Iris pigment epithelial cell (primary cell): ENCODE results near the gene SUMF2.
"Not testable (repeated sequence)": the region's sequence is repeated elsewhere in the genome, so short reads cannot be mapped to it uniquely, and the experiment has no call there.

Experiments used
- DNase-seq: peaks from one replicate; pipeline ENCODE4 v3.0.0-alpha.2; 2011; ENCODE audit warnings: low read depth

Gene SUMF2

DNA sequence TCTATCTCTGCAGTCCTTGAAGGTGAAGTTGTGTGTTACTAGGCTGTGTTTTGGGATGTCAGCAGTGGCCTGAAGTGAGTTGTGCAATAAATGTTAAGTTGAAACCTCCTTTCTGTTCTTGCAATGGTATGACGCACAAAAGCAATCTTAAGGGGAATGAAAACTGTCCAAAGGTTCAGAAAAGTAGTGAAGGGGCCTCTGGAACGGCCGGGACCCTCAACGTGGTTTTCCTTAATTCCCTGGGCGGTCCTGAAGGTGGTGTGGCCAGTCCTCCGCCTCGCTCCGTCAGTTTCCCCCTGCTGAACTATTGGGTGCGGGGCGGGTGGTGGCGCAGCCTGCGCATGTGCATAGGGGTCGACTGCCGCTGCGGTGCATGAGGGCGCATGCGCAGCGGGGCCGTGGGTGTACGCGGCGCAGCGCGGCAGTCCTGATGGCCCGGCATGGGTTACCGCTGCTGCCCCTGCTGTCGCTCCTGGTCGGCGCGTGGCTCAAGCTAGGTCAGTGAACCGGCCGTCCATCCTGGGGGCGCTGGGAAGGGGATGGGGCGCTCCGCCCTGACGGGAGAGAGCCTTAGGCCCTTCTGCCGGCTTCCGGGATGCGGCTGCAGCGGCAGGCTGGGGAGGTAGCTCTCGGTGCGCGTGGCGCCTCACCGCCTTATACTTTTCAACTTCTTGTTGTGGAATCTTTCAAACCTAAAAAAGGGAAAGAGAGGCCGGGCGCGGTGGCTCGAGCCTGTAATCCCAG, at the start of gene SUMF2:
Gene SUMF2 (plus strand): TSS at position 405 of the 744 bp plus-strand sequence. CDS start 26 bp downstream, at position 431.
- DNase-seq = peak; percentile 88

- not testable (repeated sequence) for DNase-seq
Measured at GRCh38 chr7:56017015-56017414, 47.1 kb upstream of the SUMF2 start.

GRCh38 chr7:56019501-56019900, 44.6 kb upstream of the SUMF2 start:
- DNase-seq = no peak

GRCh38 chr7:56023500-56023899, 40.6 kb upstream of the SUMF2 start:
- DNase-seq = no peak

- no peak for DNase-seq
Measured at GRCh38 chr7:56026538-56026937, 37.5 kb upstream of the SUMF2 start.

DNA sequence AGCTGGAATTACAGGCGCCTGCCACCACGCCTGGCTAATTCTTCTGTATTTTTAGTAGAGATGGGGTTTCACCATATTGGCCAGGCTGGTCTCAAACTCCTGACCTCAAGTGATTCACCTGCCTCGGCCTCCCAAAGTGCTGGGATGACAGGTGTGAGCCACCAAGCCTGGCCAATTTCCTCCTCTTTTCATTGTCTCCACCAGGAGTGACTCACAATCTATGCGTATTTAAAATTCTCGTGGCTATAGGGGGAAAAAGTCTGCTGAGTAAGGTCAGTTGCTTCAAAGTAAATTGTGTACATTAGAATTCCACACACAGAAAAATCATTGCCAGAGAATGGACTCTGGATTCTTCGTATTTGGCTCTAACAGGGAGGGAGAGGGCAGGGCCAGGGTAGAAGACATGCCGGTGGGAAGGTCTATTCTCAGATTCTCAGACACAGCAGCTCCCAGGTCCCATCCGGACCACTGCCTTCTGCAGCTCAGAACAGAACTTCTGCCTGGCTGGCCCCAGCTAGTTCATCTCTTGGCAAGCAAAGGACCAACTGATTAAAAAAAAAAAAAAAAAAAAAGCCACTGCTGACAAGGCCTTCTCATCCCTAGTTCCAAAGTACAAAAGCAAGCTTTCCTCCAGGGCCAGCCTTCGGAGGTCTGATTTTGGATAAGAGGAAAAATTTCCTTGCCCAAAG, 35.0 kb upstream of the SUMF2 start:
- DNase-seq = peak; percentile 48

DNA sequence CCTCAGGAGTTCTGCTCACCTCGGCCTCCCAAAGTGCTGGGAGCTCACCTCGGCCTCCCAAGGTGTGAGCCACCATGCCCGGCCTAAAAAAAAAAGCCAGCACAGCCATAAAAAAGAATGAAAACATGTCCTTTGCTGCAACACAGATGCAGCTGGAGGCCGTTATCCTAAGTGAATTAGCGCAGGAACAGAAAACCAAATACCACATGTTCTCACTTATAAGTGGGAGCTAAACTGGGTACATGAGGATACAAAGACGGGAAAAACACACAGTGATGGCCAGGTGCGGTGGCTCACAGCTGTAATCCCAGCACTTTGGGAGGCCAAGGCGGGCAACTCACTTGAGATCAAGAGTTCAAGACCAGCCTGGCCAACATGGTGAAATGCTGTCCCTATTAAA, 33.7 kb upstream of the SUMF2 start:
- DNase-seq = no peak

DNA sequence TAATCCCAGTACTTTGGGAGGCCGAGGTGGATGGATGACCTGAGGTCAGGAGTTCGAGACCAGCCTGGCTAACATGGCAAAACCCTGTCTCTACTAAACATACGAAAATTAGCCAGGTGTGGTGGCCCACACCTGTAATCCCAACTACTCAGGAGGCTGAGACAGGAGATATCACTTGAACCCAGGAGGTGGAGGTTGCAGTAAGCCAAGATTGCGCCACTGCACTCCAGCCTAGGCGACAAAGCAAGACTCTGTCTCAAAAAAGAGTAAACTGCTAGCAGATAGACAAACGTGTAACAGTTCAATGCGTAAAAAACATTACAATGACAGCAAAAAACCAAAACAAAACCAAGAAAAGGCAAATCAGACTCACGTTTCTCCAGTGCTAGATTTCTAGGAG, 32.5 kb upstream of the SUMF2 start:
- DNase-seq = not testable (repeated sequence)

GRCh38 chr7:56032578-56032977, 31.5 kb upstream of the SUMF2 start:
- DNase-seq = not testable (repeated sequence)

DNA sequence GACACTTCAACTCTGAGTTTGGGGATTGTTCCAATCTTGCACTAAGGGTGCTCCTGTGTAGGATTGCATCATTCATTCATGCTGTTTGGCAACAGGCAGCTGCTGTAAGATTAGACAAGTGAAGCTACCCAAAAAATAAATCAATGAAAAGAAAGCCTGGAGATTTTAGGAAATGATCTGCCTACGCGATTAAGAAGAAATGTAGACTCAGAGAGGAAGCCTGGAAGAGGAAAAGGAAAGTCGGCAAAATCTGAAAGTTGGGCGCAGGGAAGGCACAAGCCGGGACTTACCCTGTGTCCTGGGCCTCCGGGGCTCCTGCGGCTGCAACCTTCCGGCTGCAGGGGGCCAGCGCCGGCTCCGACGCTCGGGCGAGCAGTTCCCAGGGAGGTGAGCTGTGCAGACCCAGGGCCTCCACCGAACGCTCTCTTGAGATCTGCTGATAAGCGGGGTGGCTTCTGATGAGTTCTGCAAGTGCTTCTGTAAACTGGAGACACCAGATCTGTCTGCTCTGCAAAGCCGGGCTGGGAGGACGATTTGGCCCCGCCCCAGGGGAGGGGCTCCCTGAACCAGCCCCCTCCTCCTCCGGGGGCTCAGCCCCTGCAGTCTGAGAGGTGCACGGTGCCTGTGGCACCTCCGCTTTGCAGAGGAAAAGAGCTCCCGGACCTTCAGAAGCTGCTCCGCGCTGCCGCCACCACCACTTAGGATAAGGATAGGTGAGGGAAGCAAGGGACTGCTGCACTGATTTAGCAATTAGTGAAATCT, 30.2 kb upstream of the SUMF2 start:
- DNase-seq = peak; percentile 81

GRCh38 chr7:56040730-56041129, 23.4 kb upstream of the SUMF2 start:
- DNase-seq = no peak

GRCh38 chr7:56045758-56046157, 18.3 kb upstream of the SUMF2 start:
- not testable (repeated sequence) for DNase-seq

DNA sequence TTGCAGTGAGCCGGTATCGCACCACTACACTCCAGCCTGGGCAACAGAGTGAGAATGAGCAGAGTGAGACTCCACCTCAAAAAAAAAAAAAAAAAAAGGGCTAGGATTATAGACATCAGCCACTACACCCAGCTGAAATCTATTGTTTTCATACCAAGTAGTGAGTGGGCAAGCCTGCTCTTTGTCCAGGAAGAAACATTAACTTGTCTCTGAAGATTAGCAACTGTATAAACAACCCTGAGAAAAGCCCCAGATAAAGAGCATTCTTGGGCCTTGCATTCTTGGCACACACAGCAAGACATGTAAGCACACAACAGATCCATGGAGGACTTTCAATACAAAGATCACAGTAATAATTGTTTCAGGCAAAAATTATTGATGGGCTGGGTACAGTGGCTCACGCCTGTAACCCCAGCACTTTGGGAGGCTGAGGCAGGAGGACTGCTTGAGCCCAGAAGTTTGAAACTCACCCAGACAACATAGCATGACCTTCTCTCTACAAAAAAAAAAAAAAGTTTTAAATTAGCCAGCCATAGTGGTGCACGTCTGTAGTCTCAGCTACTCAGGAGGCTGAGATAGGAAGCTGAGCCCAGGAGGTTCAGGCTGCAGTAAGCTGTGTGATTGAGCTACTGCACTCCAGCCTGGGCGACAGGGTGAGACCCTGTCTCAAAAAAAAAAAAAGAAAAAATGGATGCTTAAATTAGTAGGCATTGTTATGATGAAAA, 17.2 kb upstream of the SUMF2 start:
- DNase-seq = peak; percentile 96

GRCh38 chr7:56047446-56048116, 16.5 kb upstream of the SUMF2 start:
- DNase-seq = peak; percentile 17

GRCh38 chr7:56048245-56048644, 15.8 kb upstream of the SUMF2 start:
- DNase-seq = no peak

- DNase-seq = not testable (repeated sequence)
Measured at GRCh38 chr7:56048763-56049162, 15.3 kb upstream of the SUMF2 start.

DNA sequence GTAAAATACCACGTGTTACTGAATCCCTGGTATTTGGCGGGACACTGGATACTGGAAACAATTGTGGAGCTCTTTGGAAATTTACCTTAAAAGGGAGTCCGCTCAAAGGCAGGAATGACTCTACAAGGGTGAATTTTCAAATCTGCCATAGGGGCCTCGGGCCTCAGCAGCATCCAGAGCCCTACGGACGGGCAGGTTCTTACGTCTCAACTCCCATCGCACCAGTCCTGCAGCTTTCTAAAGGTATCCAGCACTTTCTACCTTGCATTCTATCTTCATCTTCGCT, 13.1 kb upstream of the SUMF2 start:
- no peak for DNase-seq

DNA sequence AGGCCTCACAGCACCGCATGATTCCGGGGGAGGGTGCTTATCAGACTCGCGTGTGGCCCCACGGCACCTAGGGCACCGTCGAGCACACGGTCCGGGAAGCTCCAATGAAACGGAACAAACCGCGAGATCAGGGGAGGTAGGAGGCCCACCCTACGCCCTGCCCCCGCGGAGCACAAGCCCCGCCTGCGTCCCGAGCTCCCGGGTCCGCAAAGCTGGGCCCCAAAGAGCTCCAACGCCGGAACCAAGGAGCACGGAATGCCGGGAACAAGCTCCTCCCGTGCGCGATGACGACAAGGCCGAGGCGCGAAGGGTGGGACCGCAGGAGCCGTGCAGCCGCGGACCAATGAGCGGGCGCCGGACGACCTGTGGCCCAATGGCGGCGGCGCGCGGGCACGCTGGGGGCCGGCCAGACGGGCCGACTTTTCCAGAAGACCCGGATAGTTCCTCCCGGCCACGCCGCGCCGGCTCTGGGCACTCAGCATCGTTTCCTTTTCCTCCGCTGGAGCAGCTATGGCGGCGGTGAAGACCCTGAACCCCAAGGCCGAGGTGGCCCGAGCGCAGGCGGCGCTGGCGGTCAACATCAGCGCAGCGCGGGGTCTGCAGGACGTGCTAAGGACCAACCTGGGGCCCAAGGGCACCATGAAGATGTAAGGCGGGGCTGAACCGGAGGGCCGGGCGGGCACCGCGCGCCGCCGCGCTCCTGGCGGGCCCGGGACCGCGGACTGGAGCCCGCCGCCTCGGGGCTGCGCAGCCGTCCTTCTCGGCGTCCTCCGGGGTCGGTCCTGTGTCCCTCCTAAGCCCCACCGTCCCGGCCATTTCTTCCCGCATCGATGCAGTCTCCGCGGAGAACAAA, 12.5 kb upstream of the SUMF2 start, which contains the start of the genes CCT6A and PSPH:
Gene CCT6A (plus strand): TSS at position 427 of the 853 bp plus-strand sequence. CDS start 84 bp downstream, at position 511.
Gene PSPH (minus strand): TSS at position 106 of the 853 bp plus-strand sequence. CDS start 30,232 bp downstream, outside the sequence.
- DNase-seq = peak; percentile 99

- no peak for DNase-seq
Measured at GRCh38 chr7:56053379-56053778, 10.7 kb upstream of the SUMF2 start.

DNA sequence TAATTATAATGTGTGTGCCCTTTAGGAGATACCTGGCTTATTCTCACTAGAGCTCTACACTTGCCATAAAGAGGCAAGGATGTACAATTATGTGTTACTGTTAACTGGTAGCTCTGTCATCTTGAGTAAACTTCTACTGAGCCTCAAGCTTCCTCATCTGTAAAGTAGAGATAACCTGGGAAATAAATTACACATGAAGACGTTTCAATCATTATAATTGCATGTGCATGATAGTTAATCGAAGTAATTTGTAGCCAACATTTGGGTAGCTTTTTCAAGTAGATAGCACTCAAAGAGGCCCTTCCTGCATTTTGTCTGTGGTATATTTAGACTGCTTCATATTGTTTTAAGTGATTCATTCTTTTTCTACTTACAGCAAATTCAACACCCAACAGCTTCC, 10.1 kb upstream of the SUMF2 start:
- DNase-seq = no peak
